HG03558 (cell line): ENCODE data around the gene EMC10.

Experiments used
- ATAC-seq: cut with Tn5 transposase; IDR thresholded peaks from one replicate; pipeline ENCODE4 v1.9.1; 2021; ENCODE audit warnings: moderate number of reproducible peaks; ENCODE audit not compliant: unreplicated experiment; ENCODE audit errors: extremely low read depth

EMC10 gene

GRCh38 chr19:50536662-50537305 lies 60.5 kb downstream of the EMC10 start:
- no peak for ATAC-seq

- ATAC-seq, result no peak
Observed at GRCh38 chr19:50537306-50537685, 61.0 kb downstream of the EMC10 start.

GRCh38 chr19:50537769-50538230 lies 61.5 kb downstream of the EMC10 start:
- no peak for ATAC-seq
